ENCODE data around the gene ZNF488. TPM values are rescaled to one million over a fixed set of nuclear protein-coding genes. Genes with fewer than 3 reads are reported as not detected.
"Not testable (repeated sequence)": the region's sequence is repeated elsewhere in the genome, so short reads cannot be mapped to it uniquely, and the experiment has no call there.

ZNF488 gene
- total RNA-seq = 0.60 TPM

DNA sequence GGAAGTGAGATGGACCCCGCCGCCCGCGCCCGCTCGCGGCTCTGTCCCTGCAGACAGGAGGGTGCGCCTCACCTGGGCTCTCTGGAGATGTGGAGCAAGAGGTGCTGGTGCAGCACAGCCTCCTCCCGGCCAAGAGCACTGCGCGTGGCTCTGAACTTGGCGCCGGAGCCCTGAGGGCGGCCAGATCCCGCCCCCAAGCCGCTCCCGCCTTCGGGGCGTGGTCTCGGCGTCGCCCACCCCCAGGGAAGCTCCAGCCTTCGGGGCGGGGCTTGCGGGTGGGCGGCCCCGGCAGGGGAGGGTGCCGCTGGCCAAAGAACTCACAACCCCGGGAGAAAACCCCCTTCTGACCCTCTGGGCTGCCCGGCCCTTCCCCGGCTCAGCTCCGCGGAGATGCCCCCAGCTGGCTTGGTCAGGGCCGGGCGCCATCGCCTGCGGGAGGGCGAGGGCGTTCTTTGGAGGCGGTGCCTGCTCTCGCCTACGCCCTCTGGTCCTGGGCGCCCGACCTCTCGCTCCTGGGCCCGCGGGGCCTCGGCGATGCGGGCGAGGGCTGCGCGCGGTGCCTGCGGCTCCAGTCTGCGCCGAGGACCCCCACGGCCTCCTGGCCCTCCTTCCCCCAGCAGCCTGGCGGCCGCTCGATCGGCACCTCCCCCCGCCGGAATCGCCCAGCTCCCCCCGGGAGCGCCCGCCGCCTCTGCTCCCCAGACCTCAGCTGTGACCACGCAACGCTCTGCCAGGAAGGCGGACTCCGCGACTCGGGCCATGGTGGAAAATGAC, at the start of gene ZNF488:
TSS of gene ZNF488 (minus strand) at position 146 of the 774 bp plus-strand sequence. CDS start 15,464 bp downstream, outside the sequence.
- peak; percentile 98 for ATAC-seq

- no peak for ATAC-seq
Observed at GRCh38 chr10:47425813-47426419, 41.8 kb upstream of the ZNF488 start.

DNA sequence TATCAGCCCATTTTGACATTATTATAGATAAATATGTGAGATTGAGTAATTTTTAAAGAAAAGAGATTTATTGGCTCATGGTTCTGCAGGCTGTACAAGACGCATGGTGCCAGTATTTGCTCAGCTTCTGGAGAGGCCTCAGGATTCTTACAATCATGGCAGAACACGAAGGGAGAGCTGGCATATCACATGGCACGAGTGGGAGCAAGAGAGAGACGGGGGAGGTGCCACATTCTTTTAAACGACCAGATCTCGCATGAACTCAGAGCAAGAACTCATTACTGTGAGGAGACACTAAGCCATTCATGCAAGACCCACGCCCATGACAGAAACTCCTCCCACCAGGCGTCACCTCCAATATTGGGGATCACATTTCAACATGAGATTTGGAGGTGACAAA, 40.1 kb upstream of the ZNF488 start:
- ATAC-seq = no peak

GRCh38 chr10:47423476-47423875, 39.4 kb upstream of the ZNF488 start:
- no peak for ATAC-seq

GRCh38 chr10:47421057-47421952, 37.2 kb upstream of the ZNF488 start:
- ATAC-seq = peak; percentile 33

DNA sequence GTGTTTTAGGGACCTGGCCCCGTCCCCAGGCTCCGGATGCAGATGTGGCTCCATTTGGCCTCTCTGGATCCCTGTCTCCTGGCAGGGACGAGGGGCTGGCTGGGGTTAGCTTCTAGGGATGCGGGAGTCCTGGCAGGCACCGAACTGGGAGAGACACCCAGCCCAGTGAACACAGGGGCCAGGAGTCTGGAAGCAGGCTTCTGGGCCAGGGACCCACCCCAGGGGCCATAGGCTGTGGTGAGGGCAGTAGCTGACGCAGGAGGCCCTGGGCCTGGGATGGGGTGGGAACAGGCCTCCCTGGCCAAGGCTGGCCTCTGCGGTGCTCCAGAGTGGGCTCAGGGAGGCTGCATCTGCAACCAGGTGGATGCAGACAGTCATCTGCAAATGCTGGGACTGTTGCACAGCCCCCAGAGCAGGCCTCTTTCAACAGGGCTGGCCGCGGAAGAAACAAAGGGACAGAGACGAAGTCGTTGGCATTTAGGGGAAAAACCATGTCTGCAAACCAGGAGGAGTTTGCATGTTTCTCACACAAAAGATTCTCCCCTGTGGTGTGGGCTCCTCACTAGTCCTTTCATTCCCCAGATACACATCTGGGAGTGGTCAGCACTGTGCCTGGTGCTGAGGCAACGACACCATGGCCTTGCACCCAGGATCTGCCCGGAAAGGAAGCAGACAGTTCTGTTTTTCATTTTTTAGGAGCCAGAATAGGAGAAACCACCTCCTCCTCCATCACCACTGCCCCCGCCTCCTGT, 36.4 kb upstream of the ZNF488 start:
- peak; percentile 8 for ATAC-seq

DNA sequence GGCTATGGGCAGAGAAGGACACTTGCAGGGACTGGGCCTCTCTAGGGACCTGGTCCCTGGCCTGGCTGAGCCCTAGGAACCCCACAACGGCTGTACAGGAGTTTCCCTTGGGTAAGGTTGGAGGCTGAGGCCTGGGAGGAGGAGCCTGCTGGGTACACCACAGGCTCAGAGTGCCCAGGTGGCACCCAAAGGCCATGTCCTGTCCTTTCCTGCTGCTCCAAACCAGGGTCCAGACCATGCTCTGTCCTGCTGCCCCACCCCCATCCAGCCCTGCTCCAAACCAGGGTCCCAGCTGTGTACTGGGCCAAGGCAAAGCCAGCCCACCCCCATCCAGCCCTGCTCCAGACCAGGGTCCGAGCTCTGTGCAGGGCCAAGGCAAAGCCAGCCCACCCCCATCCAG, 35.3 kb upstream of the ZNF488 start:
- no peak for ATAC-seq

DNA sequence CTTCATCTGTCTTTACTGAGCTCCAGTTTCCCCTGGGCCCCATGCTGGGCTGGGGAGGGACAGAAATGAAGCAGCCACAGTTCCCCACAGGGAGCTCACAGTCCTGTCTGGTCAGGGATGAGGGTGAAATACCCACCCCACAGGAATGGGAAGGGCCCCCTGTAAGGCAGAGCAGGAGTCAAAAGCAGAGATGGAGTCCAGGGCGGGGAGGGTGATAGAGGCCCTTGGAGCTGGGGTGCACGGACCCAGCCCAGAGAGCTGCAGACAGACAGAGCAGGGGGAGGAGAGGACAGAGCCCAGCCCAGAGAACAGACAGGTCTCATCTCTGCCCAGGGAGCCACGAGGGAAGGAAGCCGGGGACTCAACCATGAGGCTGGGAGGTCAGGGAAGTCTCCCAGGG, 34.9 kb upstream of the ZNF488 start:
- no peak for ATAC-seq

DNA sequence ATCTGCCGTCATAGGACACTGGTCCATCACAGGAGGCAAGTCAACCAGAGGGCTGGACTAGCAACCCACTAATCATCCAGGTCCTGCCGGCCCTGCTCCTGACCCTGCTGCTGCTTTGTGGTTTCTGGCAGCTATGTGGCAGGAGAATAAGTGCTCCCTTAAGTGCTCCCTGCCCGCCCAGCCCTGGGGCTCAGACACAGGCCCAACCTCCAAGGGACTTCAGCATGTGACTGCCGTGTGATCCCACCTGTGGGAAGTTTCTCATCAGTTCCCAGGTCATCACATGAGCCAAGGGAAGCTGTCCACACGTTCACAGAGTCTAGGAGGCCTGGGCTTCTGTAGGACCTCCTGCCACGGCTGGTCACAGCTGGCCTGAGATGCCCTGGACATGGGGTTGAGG, 34.2 kb upstream of the ZNF488 start:
- ATAC-seq = no peak

DNA sequence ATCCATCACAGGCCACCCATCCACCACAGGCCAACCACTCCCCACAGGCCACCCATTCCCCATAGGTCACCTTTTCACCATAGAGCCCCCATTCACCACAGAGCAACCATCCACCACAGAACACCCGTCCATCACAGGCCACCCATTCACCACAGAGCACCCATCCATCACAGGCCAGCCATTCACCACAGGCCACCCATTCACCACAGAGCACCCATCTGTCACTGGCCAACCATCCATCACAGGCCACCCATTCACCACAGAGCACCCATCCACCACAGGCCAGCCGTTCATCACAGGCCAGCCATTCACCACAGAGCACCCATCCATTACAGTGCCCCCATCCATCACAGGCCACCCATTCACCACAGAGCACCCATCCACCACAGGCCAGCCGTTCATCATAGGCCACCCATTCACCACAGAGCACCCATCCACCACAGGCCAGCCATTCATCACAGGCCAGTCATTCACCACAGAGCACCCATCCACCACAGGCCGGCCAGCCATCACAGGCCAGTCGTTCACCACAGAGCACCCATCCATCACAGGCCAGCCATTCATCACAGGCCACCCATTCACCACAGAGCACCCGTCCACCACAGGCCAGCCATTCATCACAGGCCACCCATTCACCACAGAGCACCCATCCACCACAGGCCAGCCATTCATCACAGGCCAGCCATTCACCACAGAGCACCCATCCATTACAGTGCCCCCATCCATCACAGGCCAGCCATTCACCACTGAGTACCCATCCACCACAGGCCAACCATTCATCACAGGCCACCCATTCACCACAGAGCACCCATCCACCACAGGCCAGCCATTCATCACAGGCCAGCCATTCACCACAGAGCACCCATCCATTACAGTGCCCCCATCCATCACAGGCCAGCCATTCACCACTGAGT, 32.5 kb upstream of the ZNF488 start:
- ATAC-seq = not testable (repeated sequence)

DNA sequence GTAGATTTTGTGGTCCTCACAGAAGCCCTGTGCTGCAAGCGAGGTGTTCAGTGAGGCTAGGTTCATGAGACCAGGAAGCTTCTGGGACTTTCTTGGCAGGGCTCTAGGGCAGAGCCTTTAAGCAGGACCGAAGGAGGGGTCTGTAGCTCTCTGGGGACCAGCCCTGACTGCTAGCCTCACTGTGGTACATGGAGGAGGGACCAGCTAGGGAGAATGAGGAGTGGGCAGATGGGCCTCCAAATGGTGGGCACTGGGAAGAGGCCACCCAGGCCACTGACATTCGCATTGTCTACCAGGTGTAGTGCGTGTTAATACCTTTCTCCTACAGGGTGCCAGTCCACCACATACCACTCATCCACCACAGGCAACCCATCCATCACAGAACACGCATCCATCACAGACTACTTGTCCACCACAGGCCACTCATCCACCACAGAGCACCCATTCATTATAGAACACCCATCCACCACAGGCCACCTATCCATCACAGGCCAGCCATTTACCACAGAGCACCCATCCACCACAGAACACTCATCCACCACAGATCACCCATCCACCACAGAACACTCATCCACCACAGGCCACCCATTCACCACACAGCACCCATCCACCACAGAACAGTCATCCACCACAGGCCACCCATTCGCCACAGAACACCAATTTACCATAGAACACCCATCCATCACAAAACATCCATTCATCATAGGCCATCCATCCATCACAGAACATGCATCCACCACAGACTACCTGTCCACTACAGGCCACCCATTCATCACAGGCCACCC, 31.6 kb upstream of the ZNF488 start:
- ATAC-seq = no peak

DNA sequence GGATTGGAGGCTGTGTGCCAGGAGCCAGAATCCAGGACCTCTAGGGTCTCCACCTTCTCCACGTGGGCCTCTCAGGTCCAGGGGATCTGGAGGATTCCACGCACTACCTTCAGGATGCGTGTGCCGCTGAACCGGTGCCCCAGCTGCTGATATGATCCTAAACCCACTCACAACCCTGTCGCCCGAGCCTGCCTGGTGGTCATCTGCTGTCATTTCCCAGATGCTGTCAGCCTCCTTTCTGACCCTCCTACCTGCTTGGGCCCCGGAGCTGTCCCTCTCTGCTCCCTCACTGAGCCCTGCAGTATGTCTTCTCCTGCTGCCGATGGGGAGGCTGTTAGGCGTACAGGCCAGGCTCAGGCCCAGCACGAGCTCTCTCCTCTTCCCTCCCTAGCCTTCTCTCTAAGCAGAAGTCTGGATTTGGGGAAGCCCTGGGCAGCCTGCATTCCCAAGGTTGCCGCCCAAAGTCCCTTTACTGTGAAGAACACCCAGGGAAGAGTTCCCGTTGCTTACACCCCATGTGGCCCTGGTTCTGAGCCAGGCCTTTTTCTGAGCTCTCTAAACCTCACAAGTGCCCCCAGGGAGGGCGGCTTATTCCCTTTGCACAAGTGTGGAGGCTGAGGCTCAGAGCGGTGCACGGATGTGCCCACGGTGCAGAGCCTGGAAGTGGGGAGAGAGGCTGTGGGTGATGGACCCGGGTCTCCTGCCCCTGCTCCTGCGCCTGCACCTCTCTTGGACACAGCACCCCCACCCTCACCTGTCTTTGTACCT, 30.8 kb upstream of the ZNF488 start:
- ATAC-seq = no peak

- ATAC-seq = no peak
Observed at GRCh38 chr10:47414227-47414592, 30.1 kb upstream of the ZNF488 start.

DNA sequence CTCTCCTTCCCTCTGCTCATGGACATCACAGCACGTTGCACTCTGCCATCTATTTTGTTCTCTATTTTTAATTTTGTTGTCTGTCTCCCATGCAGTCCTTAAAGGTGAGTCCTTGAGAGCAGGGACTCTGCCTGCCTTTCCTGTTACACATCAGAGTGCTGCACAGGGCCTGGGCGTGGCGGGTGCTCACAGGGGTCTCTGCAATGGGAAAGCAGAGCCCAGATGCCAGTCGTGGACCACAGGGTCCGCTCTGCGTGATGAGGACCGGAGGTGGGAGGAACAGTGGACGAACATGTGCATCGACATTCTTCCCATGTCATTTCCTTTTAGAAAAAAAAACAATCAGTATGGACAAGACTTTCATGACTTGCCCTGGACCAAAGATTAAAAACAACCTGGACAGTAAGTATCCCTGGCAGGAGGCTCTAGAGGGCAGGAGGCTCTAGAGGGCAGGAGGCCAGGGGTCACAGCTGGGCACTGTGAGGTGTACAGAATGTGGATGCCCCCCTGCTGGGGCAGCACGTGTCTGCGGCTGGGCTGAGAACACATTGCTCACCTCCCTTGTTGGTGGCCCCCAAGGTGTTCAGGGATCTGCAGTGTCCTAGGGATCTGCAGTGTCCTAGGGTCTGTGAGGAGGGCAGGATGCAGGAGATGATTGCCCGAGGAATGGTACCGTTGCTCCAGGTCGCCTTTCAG, 29.6 kb upstream of the ZNF488 start:
- ATAC-seq = no peak

DNA sequence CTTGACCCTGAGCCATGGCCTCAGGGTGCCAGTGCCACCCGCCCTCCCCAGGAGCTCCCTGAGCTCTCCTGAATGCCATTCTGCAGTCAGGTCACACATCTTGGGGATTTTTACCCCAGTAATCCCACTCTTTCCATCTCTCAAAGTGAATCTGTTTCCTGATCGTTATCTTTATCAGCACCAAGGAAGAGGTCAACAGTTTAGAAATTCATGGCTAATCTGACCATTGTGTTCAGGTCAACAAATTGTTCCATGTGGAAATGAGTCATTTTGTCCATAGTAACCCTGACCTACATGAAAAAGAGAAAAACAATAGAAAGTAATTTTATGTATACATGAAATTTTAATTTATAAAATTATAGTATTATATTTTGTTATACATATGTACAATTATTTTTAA, 28.8 kb upstream of the ZNF488 start:
- no peak for ATAC-seq

GRCh38 chr10:47412177-47412730, 28.2 kb upstream of the ZNF488 start:
- no peak for ATAC-seq

DNA sequence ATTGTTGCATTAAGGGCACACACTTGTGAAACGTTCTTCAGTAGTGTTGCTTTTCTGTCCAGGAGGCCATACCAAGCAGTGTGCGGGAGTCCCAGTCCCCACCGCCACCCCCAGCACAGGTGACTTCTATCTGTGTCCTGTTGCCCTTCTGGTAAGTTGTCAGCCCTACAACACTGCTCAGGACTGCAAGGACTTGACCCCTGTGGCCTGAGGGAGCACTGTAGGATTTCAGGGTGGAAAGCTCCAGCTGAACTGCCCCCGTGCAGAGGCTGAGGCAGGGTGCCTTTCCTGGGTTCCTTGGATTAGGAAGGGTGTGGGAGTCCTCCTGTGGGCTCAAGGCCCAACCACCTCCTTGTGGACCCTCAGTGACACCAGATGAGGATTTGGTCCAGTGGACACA, 26.8 kb upstream of the ZNF488 start:
- no peak for ATAC-seq

GRCh38 chr10:47410271-47410670, 26.2 kb upstream of the ZNF488 start:
- no peak for ATAC-seq

- no peak for ATAC-seq
Observed at GRCh38 chr10:47409866-47410256, 25.8 kb upstream of the ZNF488 start.

Data from esophagus mucosa (tissue), 1 donor.